Fibroblast of pulmonary artery (primary cell): ENCODE results near the gene DNAH3.

Experiments used
- DNase-seq: peaks from one replicate; pipeline ENCODE4 v3.0.0-alpha.2; 2010; ENCODE audit warnings: low read depth
- H3K4me3 ChIP-seq: replicated peaks from 2 replicates; pipeline ENCODE4 v1.5.1; 2011; ENCODE audit warnings: low read depth, mild to moderate bottlenecking, control low read depth, low read length, moderate library complexity
- TF ChIP-seq, protein P1 (sequence below): IDR thresholded peaks from 2 replicates; pipeline ENCODE4 v1.5.1; 2011; ENCODE audit warnings: mild to moderate bottlenecking, control low read depth, low read length, inconsistent platforms; ENCODE audit errors: missing control alignments

DNAH3 gene

GRCh38 chr16:20968765-20969164 is 181.9 kb downstream of the DNAH3 start:
- H3K4me3 ChIP-seq, result no peak overlapping the region
- TF ChIP-seq, protein P1, sequence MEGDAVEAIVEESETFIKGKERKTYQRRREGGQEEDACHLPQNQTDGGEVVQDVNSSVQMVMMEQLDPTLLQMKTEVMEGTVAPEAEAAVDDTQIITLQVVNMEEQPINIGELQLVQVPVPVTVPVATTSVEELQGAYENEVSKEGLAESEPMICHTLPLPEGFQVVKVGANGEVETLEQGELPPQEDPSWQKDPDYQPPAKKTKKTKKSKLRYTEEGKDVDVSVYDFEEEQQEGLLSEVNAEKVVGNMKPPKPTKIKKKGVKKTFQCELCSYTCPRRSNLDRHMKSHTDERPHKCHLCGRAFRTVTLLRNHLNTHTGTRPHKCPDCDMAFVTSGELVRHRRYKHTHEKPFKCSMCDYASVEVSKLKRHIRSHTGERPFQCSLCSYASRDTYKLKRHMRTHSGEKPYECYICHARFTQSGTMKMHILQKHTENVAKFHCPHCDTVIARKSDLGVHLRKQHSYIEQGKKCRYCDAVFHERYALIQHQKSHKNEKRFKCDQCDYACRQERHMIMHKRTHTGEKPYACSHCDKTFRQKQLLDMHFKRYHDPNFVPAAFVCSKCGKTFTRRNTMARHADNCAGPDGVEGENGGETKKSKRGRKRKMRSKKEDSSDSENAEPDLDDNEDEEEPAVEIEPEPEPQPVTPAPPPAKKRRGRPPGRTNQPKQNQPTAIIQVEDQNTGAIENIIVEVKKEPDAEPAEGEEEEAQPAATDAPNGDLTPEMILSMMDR, result no peak
- DNase-seq, result no peak

DNA sequence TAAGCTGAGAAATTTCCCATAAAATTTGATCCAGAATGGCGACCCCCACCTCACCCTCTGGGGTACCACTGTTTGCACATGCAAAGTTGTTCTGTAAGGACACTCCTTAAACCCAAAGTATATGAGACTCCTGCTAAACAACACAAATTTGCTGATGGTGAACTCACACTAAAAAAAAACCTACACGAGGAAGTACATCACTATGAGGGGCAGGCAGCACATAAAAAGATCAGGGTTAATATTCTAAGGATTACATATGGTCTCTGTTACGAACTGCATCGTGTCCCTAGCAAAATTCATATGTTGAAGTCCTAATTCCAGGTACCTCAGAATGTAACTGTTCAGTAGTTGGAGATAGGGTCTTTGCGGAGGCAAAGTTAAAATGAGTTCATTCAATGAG is 189.7 kb downstream of the DNAH3 start:
- no peak for DNase-seq
- H3K4me3 ChIP-seq, result no peak overlapping the region
- TF ChIP-seq, protein P1, result no peak

DNA sequence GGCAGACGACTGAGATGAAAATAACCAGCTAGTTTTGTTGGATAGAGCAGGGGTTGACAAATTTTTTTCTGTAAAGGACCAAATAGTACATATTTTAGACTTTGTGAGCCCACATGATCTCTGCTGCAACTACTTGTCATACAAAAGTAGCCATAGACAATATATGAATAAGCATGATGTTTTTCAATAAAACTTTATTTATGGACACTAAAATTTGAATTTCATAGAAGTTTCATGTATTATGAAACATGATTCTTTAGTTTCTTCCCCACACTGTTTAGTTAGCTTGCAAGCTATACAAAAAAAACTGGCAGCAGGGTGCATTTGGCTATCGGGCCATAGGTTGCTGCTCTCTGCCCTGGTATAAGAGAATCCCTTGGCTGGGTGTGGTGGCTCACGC is 193.5 kb downstream of the DNAH3 start:
- TF ChIP-seq, protein P1, result no peak
- no peak for DNase-seq
- H3K4me3 ChIP-seq, result no peak overlapping the region

DNA sequence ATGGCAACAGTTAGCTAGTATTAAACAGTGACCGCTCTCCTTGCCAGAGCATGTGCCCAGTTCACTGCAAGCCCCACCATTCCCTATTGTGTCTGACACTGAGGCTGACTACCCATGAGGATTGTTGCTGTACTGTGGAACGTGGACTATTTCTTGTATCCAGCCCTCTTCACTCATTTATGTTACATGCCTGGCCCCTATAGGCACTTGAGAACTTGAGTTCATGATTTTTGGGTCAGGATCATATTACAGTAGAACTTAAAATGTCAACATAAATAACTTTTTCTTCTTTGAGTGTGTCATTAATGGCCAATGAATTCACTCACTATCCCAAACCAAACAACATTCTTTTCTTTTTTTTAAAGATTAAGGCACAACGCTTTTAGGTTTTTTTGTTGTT is 194.3 kb downstream of the DNAH3 start:
- DNase-seq, result peak; percentile 41
- TF ChIP-seq, protein P1, result no peak

GRCh38 chr16:20954574-20954973 is 196.1 kb downstream of the DNAH3 start:
- no peak overlapping the region for H3K4me3 ChIP-seq
- DNase-seq, result no peak
- TF ChIP-seq, protein P1, result no peak

More for the DNA sequence above, 194.3 kb downstream of the DNAH3 start:
- no peak overlapping the region for H3K4me3 ChIP-seq

DNA sequence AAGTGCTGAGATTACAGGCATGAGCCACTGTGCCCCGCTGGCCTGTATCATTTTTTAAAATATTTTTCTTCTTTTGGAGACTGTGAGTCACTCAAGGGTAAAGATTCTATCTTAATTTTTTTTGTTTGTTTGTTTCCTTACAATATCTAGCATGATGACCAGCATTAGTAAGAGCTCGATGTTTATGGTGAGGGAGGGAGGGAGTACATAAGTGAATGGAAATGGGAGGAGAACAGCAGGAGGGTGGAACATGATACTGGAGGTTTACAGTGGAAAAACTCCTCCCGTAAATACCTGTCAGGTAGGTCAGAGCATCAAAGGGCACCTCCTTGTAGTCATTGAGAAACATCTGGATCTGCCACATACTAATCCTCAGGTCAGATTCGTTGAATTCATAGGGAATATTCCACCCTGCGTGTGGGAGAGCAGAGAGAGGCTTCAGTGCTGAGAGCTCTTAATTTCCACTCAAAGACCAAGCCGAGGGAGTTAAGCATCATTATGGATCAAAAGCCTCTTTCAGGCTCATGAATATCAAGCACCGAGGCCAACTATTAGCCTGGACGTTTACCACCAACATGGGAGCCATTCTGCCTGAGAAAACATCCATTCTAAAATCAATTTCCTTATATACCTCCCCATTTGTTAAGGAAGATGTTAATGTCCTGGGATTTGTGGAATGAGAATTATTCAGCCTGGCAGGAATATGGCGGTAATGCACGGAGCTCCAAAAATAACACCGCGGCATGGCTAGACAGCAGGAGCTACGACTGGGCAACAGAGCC is 198.3 kb downstream of the DNAH3 start:
- no peak for DNase-seq
- TF ChIP-seq, protein P1, result no peak
- no peak overlapping the region for H3K4me3 ChIP-seq

DNA sequence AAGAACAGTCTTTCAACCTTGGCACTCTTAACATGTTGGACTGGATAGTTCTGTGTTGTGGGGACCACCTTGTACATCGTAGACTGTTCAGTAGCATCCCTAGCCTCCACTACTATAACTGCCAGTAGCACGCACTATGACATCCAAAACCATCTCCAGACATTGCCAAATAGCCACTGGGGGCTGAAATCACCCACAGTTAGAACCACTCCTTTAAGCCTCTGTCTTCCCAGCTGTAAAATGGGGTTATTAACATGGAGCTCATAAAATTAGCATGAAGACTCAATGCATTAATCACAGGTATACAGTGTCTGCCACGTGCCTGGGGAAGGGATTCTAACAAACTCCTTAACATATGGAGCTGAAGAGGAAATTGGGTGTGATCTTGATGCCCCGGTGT is 200.4 kb downstream of the DNAH3 start:
- DNase-seq, result no peak
- no peak overlapping the region for H3K4me3 ChIP-seq

More for the DNA sequence above, 200.4 kb downstream of the DNAH3 start:
- TF ChIP-seq, protein P1, result no peak
